ENCODE results near the gene ABAT. TPM values are rescaled to one million over a fixed set of nuclear protein-coding genes. Genes with fewer than 3 reads are reported as not detected.

The ABAT gene
- total and polyA plus RNA-seq, 10 of the 15 experiments (the other 5 are each of a cell fraction or from before 2014, with no cell fraction given) = 1.0 to 10.6 (median 1.9) TPM

GRCh38 chr16:8763899-8764298 is 89.5 kb downstream of the ABAT start:
- H3K4me2 ChIP-seq (ENCODE audit: control insufficient read depth, insufficient read depth) = no peak overlapping the region
- H2AFZ ChIP-seq (ENCODE audit: control insufficient read depth, low read depth, low read length) = no peak overlapping the region
- CTCF ChIA-PET = no interaction called here
- FAIRE-seq = no peak
- ATAC-seq = no peak
- H3K27me3 ChIP-seq (replicated peaks in 1 of 2; ENCODE audit: control insufficient read depth in 2 of 2, insufficient read depth in 2 of 2, low read length in 1 of 2) = no peaks in the 10 kb centered on the region
- SMC1A ChIA-PET (ENCODE audit: uncharacterized antibody, unreplicated experiment) = no interaction called here
- no peak overlapping the region for H3K4me3 ChIP-seq
- no peaks in the 10 kb centered on the region for H3K79me2 ChIP-seq (ENCODE audit: control insufficient read depth, insufficient read depth, low read length)
- H3K27ac ChIP-seq (ENCODE audit: control insufficient read depth, insufficient read depth) = no peak overlapping the region
- no peaks in the 10 kb centered on the region for H3K36me3 ChIP-seq (ENCODE audit: control insufficient read depth in 2 of 2, insufficient read depth in 2 of 2, low read length in 1 of 2)
- POLR2A ChIA-PET = no interaction called here
- H3K9ac ChIP-seq (ENCODE audit: control insufficient read depth, insufficient read depth, low read length) = no peak overlapping the region
- RAD21 ChIA-PET (ENCODE audit: unreplicated experiment) = no interaction called here
- WGBS (ENCODE audit: insufficient coverage, insufficient replicate concordance, low lambda C conversion rate, missing lambda C conversion rate) = 64% methylated on average over 10 of the region's 10 CpGs
- BruUV-seq (replicated peaks) = no TSS peak
- H3K4me1 ChIP-seq (ENCODE audit: control insufficient read depth, insufficient read depth, low read length) = no peaks in the 10 kb centered on the region
- intact Hi-C loops (cut with micrococcal nuclease; ENCODE audit: unreplicated experiment) = no loop called here
- no peak for DNase-seq (ENCODE audit: low read depth, low spot score)
- no peaks in the 10 kb centered on the region for H3K9me3 ChIP-seq (replicated peaks; ENCODE audit: control insufficient read depth, insufficient read depth, low read length)
- no peaks in the 10 kb centered on the region for H4K20me1 ChIP-seq (ENCODE audit: control insufficient read depth, insufficient read depth)
- in situ Hi-C loops (cut with MboI) = no loop called here
- TF ChIP-seq E4F1 (IDR thresholded peaks at IDR 0.05; ENCODE audit: borderline replicate concordance, partially characterized antibody) = no peak
- no peak for TF ChIP-seq ZNF24 (IDR thresholded peaks at IDR 0.05)
- TF ChIP-seq MYB (IDR thresholded peaks at IDR 0.05; ENCODE audit: borderline replicate concordance, low read depth, low read length) = no peak
- TF ChIP-seq NR2C1 (IDR thresholded peaks at IDR 0.05) = no peak
- TF ChIP-seq MEF2A (IDR thresholded peaks at IDR 0.05; ENCODE audit: insufficient read depth, low read depth, low read length) = no peak
- no peak for TF ChIP-seq SIX5 (IDR thresholded peaks at IDR 0.05; ENCODE audit: low read depth, low read length, severe bottlenecking)
- no peak for TF ChIP-seq HDAC2 (IDR thresholded peaks at IDR 0.05)
- no peak for TF ChIP-seq EZH2 (IDR thresholded peaks at IDR 0.05; ENCODE audit: borderline replicate concordance, control insufficient read depth, low read depth, low read length)
- TF ChIP-seq HDAC6 (IDR thresholded peaks at IDR 0.05; ENCODE audit: unreplicated experiment) = no peak
- TF ChIP-seq CREB1 (IDR thresholded peaks at IDR 0.05; ENCODE audit: low read depth) = no peak
- no peak for TF ChIP-seq RBBP5 (conservative IDR thresholded peaks at IDR 0.05)
- no peak for TF ChIP-seq SMARCA5 (IDR thresholded peaks at IDR 0.05)
- no peak for TF ChIP-seq SREBF1 (IDR thresholded peaks at IDR 0.05; ENCODE audit: low read length)
- TF ChIP-seq POU2F2 (IDR thresholded peaks at IDR 0.05; ENCODE audit: borderline replicate concordance, low read depth, low read length) = no peak
- no peak for TF ChIP-seq LARP7 (IDR thresholded peaks at IDR 0.05)

Measured in GM12878 (cell line).